ENCODE data around the gene SP6.

DNA sequence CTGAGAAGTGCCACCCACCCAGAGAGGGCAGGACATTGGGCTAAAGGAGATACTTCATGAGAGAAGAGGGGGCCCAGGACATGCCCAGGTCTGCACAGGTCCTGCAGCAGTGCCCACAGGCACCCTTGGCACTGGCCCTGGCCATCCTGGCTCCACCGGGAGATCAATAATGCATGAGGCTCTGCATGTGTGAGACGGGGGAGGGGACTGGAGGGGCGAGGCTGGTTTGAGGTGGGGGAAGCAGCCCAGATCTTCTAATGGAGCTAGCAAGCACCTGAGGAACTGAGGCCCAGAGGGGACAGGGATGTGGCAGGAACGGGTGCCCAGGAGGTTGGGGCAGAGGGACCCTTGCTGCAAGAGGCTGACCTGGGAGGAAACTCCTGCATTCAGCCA, 29.9 kb downstream of the SP6 start:
- TF ChIP-seq CTCF (IDR thresholded peaks at IDR 0.05) (no peak), POLR2AphosphoS5 (IDR thresholded peaks at IDR 0.05) (no peak), EP300 (IDR thresholded peaks at IDR 0.05) (no peak)
